MCF 10A (cell line): Measurements from ENCODE around the gene THADA. TPM values are rescaled to one million over a fixed set of nuclear protein-coding genes. Genes with fewer than 3 reads are reported as not detected.

Experiments
- BruUV-seq: library from RNA; stranded (reverse); fragments of 400-500 nt; replicated peaks from 2 replicates; lab custom pipeline; 2021; lab: Mats Ljungman, UMichigan
- CTCF ChIA-PET: fragments of 300-600 bp; sonication (Branson Sonifier 250); formaldehyde crosslinking; extraction: SDS; loops from one replicate; lab custom pipeline; 2021; ENCODE audit warnings: antibody characterized with exemption, inconsistent platforms; lab: Yijun Ruan, JAX
- POLR2A ChIA-PET: fragments of 300-600, 350-650 bp; sonication (Branson Sonifier 250); formaldehyde crosslinking; extraction: SDS; loops from one replicate; lab custom pipeline; 2020; ENCODE audit warnings: antibody characterized with exemption, inconsistent platforms; lab: Yijun Ruan, JAX
- DNase-seq: peaks from one replicate; pipeline ENCODE4 v3.0.0-alpha.2; 2018; ENCODE audit not compliant: unreplicated experiment
- H3K27ac Mint-ChIP-seq: one replicate; pipeline ENCODE4 v1.8.0; 2022; ENCODE audit warnings: mild to moderate bottlenecking, low read depth, mixed read lengths; ENCODE audit not compliant: unreplicated experiment
- H3K27me3 Mint-ChIP-seq: one replicate; pipeline ENCODE4 v1.8.0; 2022; ENCODE audit warnings: mixed read lengths; ENCODE audit not compliant: insufficient read depth, unreplicated experiment
- H3K36me3 Mint-ChIP-seq: one replicate; pipeline ENCODE4 v1.8.0; 2022; ENCODE audit warnings: mild to moderate bottlenecking, moderate library complexity, mixed read lengths; ENCODE audit not compliant: insufficient read depth, unreplicated experiment
- H3K4me1 Mint-ChIP-seq: one replicate; pipeline ENCODE4 v1.8.0; 2022; ENCODE audit warnings: mixed read lengths; ENCODE audit not compliant: insufficient read depth, unreplicated experiment
- H3K4me3 Mint-ChIP-seq: one replicate; pipeline ENCODE4 v1.8.0; 2022; ENCODE audit warnings: mild to moderate bottlenecking, moderate library complexity, mixed read lengths; ENCODE audit not compliant: unreplicated experiment
- H3K9me3 Mint-ChIP-seq: one replicate; pipeline ENCODE4 v1.8.0; 2022; ENCODE audit warnings: mixed read lengths; ENCODE audit not compliant: unreplicated experiment
- CTCF ChIP-seq: fragments of 200-600 bp; IDR thresholded peaks from one replicate; pipeline ENCODE4 v1.8.0; 2022; ENCODE audit warnings: antibody characterized with exemption, mild to moderate bottlenecking; ENCODE audit not compliant: unreplicated experiment
- intact Hi-C: fragments of 100-400 bp; cut with micrococcal nuclease; formaldehyde crosslinking; loops from 2 replicates; pipeline ENCODE4 v1.14.1; 2022
- total RNA-seq: library from RNA; stranded (reverse); gene quantifications from 2 replicates; pipeline ENCODE4 v1.2.3, GENCODE V29; 2022

Gene THADA
- total RNA-seq, 1 experiment from 2014 or later, result 49.8 TPM

- no peaks in the 10 kb centered on the region for H3K27me3 Mint-ChIP-seq
- peaks cover 17% of the 10 kb centered on the region for H3K4me1 Mint-ChIP-seq
- POLR2A ChIA-PET, result interaction anchor here (0.9 to 1.5 kb wide), 2 partner anchors 10 to 17 kb away, joined by 3 to 5 read pairs; no protein-coding TSS in a partner anchor
- H3K36me3 Mint-ChIP-seq, result peaks cover 16% of the 10 kb centered on the region
- TF ChIP-seq CTCF, result no peak
- no peak overlapping the region for H3K27ac Mint-ChIP-seq
- DNase-seq, result no peak
- no TSS peak for BruUV-seq
- peaks cover 7% of the 10 kb centered on the region for H3K9me3 Mint-ChIP-seq
- H3K4me3 Mint-ChIP-seq, result no peak overlapping the region
- CTCF ChIA-PET, result interaction anchor here (1.3 to 1.6 kb wide), 2 partner anchors 8 to 156 kb away, joined by 3 to 5 read pairs; no protein-coding TSS in a partner anchor
- intact Hi-C loops, result no loop called here
These were observed 267.0 kb downstream of the THADA start for GRCh38 chr2:43328832-43329231.

GRCh38 chr2:43328133-43328532, 267.7 kb downstream of the THADA start:
- intact Hi-C loops, result no loop called here
- no TSS peak for BruUV-seq
- POLR2A ChIA-PET, result no interaction called here
- Mint-ChIP-seq H3K27me3 (no peaks in the 10 kb centered on the region), H3K36me3 (peaks cover 21% of the 10 kb centered on the region), H3K27ac (no peak overlapping the region), H3K4me3 (no peak overlapping the region), H3K9me3 (peaks cover 7% of the 10 kb centered on the region), H3K4me1 (peaks cover 12% of the 10 kb centered on the region)
- CTCF ChIA-PET, result interaction anchor here (0.6 to 1.6 kb wide), 2 partner anchors 84 to 157 kb away, joined by 3 to 5 read pairs; no protein-coding TSS in a partner anchor
- no peak for TF ChIP-seq CTCF
- no peak for DNase-seq

GRCh38 chr2:43327119-43327518, 268.7 kb downstream of the THADA start:
- peaks cover 12% of the 10 kb centered on the region for H3K4me1 Mint-ChIP-seq
- no peak for DNase-seq
- no TSS peak for BruUV-seq
- H3K9me3 Mint-ChIP-seq, result peaks cover 7% of the 10 kb centered on the region
- no peak overlapping the region for H3K4me3 Mint-ChIP-seq
- peak overlapping the region; percentile 44 for H3K27ac Mint-ChIP-seq
- CTCF ChIA-PET, result interaction anchor here (0.6 to 1.6 kb wide), 3 partner anchors 10 to 498 kb away, joined by 3 to 5 read pairs (median 3); no protein-coding TSS in a partner anchor
- intact Hi-C loops, result no loop called here
- H3K36me3 Mint-ChIP-seq, result peaks cover 14% of the 10 kb centered on the region
- H3K27me3 Mint-ChIP-seq, result no peaks in the 10 kb centered on the region
- POLR2A ChIA-PET, result interaction anchor here (1.4 kb wide), 1 partner anchor 8 kb away, joined by 5 read pairs; no protein-coding TSS in a partner anchor
- TF ChIP-seq CTCF, result no peak

GRCh38 chr2:43326101-43326825, 269.6 kb downstream of the THADA start:
- peaks cover 7% of the 10 kb centered on the region for H3K4me1 Mint-ChIP-seq
- H3K27me3 Mint-ChIP-seq, result no peaks in the 10 kb centered on the region
- intact Hi-C loops, result no loop called here
- no peak overlapping the region for H3K4me3 Mint-ChIP-seq
- peaks cover 8% of the 10 kb centered on the region for H3K36me3 Mint-ChIP-seq
- ChIA-PET POLR2A (interaction anchor here (1.4 kb wide), 1 partner anchor 8 kb away, joined by 5 read pairs; no protein-coding TSS in a partner anchor), CTCF (interaction anchor here (0.7 to 1.0 kb wide), 2 partner anchors 9 to 498 kb away, joined by 3 read pairs; no protein-coding TSS in a partner anchor)
- no peak for TF ChIP-seq CTCF
- no TSS peak for BruUV-seq
- H3K27ac Mint-ChIP-seq, result no peak overlapping the region
- no peak for DNase-seq
- peaks cover 7% of the 10 kb centered on the region for H3K9me3 Mint-ChIP-seq
